Measurements from ENCODE around the gene ALG12. TPM values are rescaled to one million over a fixed set of nuclear protein-coding genes. Genes with fewer than 3 reads are reported as not detected.
A peak's percentile ranks its signal among the peaks of the same experiment; 100 is the strongest.

The ALG12 gene
- total RNA-seq, 1 experiment from 2014 or later, result 18.6 TPM

DNA sequence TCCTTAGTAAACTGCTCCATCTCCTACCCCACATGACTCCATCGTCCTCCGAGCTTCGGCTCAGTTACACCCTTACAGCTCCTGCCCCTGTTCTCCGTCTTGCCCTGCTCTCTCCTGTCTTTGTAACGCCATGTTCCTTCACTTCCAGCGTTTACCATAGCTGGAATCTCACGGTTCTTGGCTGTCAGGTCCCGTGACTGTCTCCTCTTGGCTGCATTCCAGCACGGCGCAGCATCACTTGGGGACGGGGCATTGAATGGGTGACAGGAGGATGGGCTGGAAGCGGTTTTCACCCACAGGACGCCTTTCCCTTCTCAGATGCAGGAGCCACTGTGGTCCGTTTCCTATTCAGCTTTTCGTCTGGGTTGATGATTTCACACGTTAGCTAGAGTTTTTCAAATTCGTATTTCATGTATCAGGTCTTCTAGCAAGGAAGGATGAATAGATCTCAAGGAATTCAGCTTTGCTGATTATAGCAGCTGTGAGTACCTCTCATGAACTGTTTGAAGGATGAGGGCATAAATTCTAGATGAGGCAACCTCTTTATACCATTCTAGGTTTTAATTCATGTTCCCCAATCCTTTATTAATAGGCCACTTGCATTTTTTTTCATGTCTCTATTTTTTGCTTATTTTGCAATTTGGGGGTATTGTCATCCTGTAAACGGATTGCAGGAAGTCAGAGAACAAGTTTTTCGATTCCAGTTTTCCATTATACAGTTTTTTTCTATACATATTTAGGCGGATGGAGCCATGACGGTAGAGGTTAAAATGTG is 35.5 kb downstream of the ALG12 start:
- Histone ChIP-seq H3K4me3 (ENCODE audit: low read depth, low read length, poor library complexity, severe bottlenecking) (no peak overlapping the region), H3K9me3 (ENCODE audit: low read depth, low read length, poor library complexity, severe bottlenecking) (no peaks in the 10 kb centered on the region), H3K4me1 (ENCODE audit: insufficient read depth, low read length, poor library complexity, severe bottlenecking) (peaks cover 9% of the 10 kb centered on the region), H3K27ac (ENCODE audit: low read depth, low read length, poor library complexity, severe bottlenecking) (no peak overlapping the region), H3K36me3 (ENCODE audit: insufficient read depth, low read length, poor library complexity, severe bottlenecking) (peaks cover 39% of the 10 kb centered on the region), H3K27me3 (replicated peaks; ENCODE audit: insufficient read depth, low read depth, low read length, poor library complexity) (no peaks in the 10 kb centered on the region)
- DNase-seq (ENCODE audit: low spot score), result peak; percentile 33
- BruUV-seq (replicated peaks), result no TSS peak
- ChIA-PET CTCF (no interaction called here), POLR2A (ENCODE audit: low non-redundant PET) (no interaction called here)
- TF ChIP-seq, protein P1, sequence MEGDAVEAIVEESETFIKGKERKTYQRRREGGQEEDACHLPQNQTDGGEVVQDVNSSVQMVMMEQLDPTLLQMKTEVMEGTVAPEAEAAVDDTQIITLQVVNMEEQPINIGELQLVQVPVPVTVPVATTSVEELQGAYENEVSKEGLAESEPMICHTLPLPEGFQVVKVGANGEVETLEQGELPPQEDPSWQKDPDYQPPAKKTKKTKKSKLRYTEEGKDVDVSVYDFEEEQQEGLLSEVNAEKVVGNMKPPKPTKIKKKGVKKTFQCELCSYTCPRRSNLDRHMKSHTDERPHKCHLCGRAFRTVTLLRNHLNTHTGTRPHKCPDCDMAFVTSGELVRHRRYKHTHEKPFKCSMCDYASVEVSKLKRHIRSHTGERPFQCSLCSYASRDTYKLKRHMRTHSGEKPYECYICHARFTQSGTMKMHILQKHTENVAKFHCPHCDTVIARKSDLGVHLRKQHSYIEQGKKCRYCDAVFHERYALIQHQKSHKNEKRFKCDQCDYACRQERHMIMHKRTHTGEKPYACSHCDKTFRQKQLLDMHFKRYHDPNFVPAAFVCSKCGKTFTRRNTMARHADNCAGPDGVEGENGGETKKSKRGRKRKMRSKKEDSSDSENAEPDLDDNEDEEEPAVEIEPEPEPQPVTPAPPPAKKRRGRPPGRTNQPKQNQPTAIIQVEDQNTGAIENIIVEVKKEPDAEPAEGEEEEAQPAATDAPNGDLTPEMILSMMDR (conservative IDR thresholded peaks at IDR 0.05; ENCODE audit: low read depth, low read length), result no peak
- TF ChIP-seq EZH2 (IDR thresholded peaks at IDR 0.05; ENCODE audit: borderline replicate concordance, low read depth, low read length, poor library complexity, severe bottlenecking), result no peak
- intact Hi-C loops (cut with micrococcal nuclease; ENCODE audit: unreplicated experiment), result no loop called here

DNA sequence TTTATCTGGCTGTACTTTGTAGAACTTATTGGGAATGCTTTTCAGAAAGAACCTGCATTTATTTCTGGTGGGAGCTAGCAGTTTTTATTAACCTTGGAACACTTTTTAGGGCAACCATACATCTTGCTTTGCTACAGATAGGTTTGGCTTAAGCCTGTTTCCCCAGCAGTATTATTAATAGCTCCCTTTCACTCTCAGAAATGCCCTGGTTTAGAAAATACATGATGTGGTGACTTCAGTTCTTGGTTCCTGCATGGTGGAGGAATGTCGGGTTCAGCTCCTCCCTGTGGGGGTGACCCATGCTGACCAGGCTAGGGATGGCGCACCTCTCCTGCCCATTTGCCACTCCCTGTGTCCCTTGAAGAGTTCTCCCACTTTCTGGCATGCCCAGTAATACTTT is 36.4 kb downstream of the ALG12 start:
- H3K9me3 ChIP-seq (ENCODE audit: low read depth, low read length, poor library complexity, severe bottlenecking), result no peaks in the 10 kb centered on the region
- H3K36me3 ChIP-seq (ENCODE audit: insufficient read depth, low read length, poor library complexity, severe bottlenecking), result peaks cover 31% of the 10 kb centered on the region
- no TSS peak for BruUV-seq (replicated peaks)
- peaks cover 9% of the 10 kb centered on the region for H3K4me1 ChIP-seq (ENCODE audit: insufficient read depth, low read length, poor library complexity, severe bottlenecking)
- H3K27me3 ChIP-seq (replicated peaks; ENCODE audit: insufficient read depth, low read depth, low read length, poor library complexity), result no peaks in the 10 kb centered on the region
- ChIA-PET CTCF (no interaction called here), POLR2A (ENCODE audit: low non-redundant PET) (no interaction called here)
- intact Hi-C loops (cut with micrococcal nuclease; ENCODE audit: unreplicated experiment), result no loop called here
- TF ChIP-seq, protein P1 (conservative IDR thresholded peaks at IDR 0.05; ENCODE audit: low read depth, low read length), result no peak
- no peak for TF ChIP-seq EZH2 (IDR thresholded peaks at IDR 0.05; ENCODE audit: borderline replicate concordance, low read depth, low read length, poor library complexity, severe bottlenecking)
- H3K4me3 ChIP-seq (ENCODE audit: low read depth, low read length, poor library complexity, severe bottlenecking), result no peak overlapping the region
- no peak overlapping the region for H3K27ac ChIP-seq (ENCODE audit: low read depth, low read length, poor library complexity, severe bottlenecking)
- DNase-seq (ENCODE audit: low spot score), result no peak

DNA sequence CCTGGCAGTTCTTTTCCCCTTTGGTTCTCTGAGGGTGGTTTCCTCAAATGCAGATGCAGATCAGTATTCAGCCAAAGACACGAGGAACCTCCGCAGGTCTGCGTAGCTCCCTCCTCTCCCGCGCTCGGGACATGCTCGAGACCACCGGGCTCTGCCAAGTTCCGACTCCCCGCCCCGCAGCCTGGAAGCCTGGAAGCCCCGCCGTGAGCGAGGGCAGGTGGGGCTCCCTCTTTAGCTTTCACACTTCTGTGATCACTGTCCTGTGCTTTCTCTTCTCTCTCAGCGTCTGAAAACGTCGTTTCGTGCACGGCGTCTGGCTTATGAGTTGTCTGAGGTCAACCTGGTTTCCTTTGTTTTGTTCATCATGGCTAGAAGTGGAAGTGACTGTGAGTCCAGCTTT is 38.0 kb downstream of the ALG12 start:
- H3K9me3 ChIP-seq (ENCODE audit: low read depth, low read length, poor library complexity, severe bottlenecking), result no peaks in the 10 kb centered on the region
- no TSS peak for BruUV-seq (replicated peaks)
- no peak overlapping the region for H3K27ac ChIP-seq (ENCODE audit: low read depth, low read length, poor library complexity, severe bottlenecking)
- H3K27me3 ChIP-seq (replicated peaks; ENCODE audit: insufficient read depth, low read depth, low read length, poor library complexity), result no peaks in the 10 kb centered on the region
- H3K36me3 ChIP-seq (ENCODE audit: insufficient read depth, low read length, poor library complexity, severe bottlenecking), result peaks cover 20% of the 10 kb centered on the region
- no peak overlapping the region for H3K4me3 ChIP-seq (ENCODE audit: low read depth, low read length, poor library complexity, severe bottlenecking)
- ChIA-PET POLR2A (ENCODE audit: low non-redundant PET) (no interaction called here), CTCF (no interaction called here)
- intact Hi-C loops (cut with micrococcal nuclease; ENCODE audit: unreplicated experiment), result no loop called here
- peak; percentile 11 for DNase-seq (ENCODE audit: low spot score)
- H3K4me1 ChIP-seq (ENCODE audit: insufficient read depth, low read length, poor library complexity, severe bottlenecking), result peaks cover 9% of the 10 kb centered on the region
- no peak for TF ChIP-seq EZH2 (IDR thresholded peaks at IDR 0.05; ENCODE audit: borderline replicate concordance, low read depth, low read length, poor library complexity, severe bottlenecking)
- TF ChIP-seq, protein P1 (conservative IDR thresholded peaks at IDR 0.05; ENCODE audit: low read depth, low read length), result no peak
